CD4-positive, alpha-beta T cell (primary cell): ENCODE data around the gene CCL24. TPM values are rescaled to one million over a fixed set of nuclear protein-coding genes. Genes with fewer than 3 reads are reported as not detected.

Experiments used
- ATAC-seq: fragments of 200-7000 bp; cut with Tn5 transposase; one replicate; pipeline ENCODE4 v1.10.0; 2022; ENCODE audit warnings: mild to moderate bottlenecking; ENCODE audit not compliant: poor library complexity
- CTCF ChIA-PET: fragments of 350-600 bp; sonication (Branson Sonifier 250); formaldehyde crosslinking; loops from one replicate; lab custom pipeline; 2021; ENCODE audit warnings: antibody characterized with exemption, inconsistent platforms; lab: Charles Lee
- POLR2A ChIA-PET: fragments of 350-600 bp; sonication (Branson Sonifier 250); formaldehyde crosslinking; loops from one replicate; lab custom pipeline; 2021; ENCODE audit warnings: antibody characterized with exemption, inconsistent platforms; lab: Charles Lee
- DNase-seq, 14 experiments: peaks; one replicate each; pipeline ENCODE4 v3.0.0-alpha.2; 2013 to 2020; ENCODE audit warnings: mixed read lengths in 2 of 14
- H3K27ac ChIP-seq, 2 donors: one replicate each; pipeline versions ENCODE4 v1.5.1 to v1.7.0; 2013; ENCODE audit warnings: low read length in 2 of 2, low read depth in 1 of 2, mild to moderate bottlenecking in 1 of 2
- H3K27me3 ChIP-seq, 2 experiments: 1 replicate in 1 of 2; 2 replicates in 1 of 2; pipeline versions ENCODE4 v1.6.1 to v1.7.0; 2013; ENCODE audit warnings: low read length in 2 of 2, control low read depth in 1 of 2, mild to moderate bottlenecking in 1 of 2, moderate library complexity in 1 of 2; ENCODE audit not compliant: insufficient read depth in 2 of 2, control insufficient read depth in 1 of 2
- H3K36me3 ChIP-seq: one replicate; pipeline ENCODE4 v1.6.1; 2013; ENCODE audit warnings: low read length, control low read depth; ENCODE audit not compliant: insufficient read depth
- H3K4me1 ChIP-seq: one replicate; pipeline ENCODE4 v1.6.1; 2013; ENCODE audit warnings: low read length, control low read depth; ENCODE audit not compliant: insufficient read depth
- H3K4me3 ChIP-seq: one replicate; pipeline ENCODE4 v1.5.1; 2013; ENCODE audit warnings: mild to moderate bottlenecking, low read length, moderate library complexity
- H3K9me3 ChIP-seq, 2 experiments: 1 replicate in 1 of 2; 2 replicates in 1 of 2; pipeline versions ENCODE4 v1.6.1 to v1.7.0; 2013; ENCODE audit warnings: low read length in 2 of 2, mild to moderate bottlenecking in 2 of 2, control low read depth in 1 of 2, moderate library complexity in 1 of 2; ENCODE audit not compliant: control insufficient read depth in 1 of 2, insufficient read depth in 1 of 2
- H3K27ac Mint-ChIP-seq: one replicate; pipeline ENCODE4 v1.8.0; 2020; ENCODE audit warnings: mixed read lengths
- H3K27me3 Mint-ChIP-seq: one replicate; pipeline ENCODE4 v1.8.0; 2021; ENCODE audit warnings: mixed read lengths
- H3K36me3 Mint-ChIP-seq: one replicate; pipeline ENCODE4 v1.8.0; 2021; ENCODE audit warnings: low read depth, mixed read lengths
- H3K4me1 Mint-ChIP-seq: one replicate; pipeline ENCODE4 v1.8.0; 2021; ENCODE audit warnings: low read depth, mixed read lengths
- H3K4me3 Mint-ChIP-seq: one replicate; pipeline ENCODE4 v1.8.0; 2020; ENCODE audit warnings: mild to moderate bottlenecking, mixed read lengths
- H3K9me3 Mint-ChIP-seq: one replicate; pipeline ENCODE4 v1.8.0; 2020; ENCODE audit warnings: mixed read lengths
- CTCF ChIP-seq: fragments of 200-600 bp; IDR thresholded peaks from one replicate; pipeline ENCODE4 v1.8.0; 2022; ENCODE audit warnings: antibody characterized with exemption, mild to moderate bottlenecking
- intact Hi-C, 2 experiments: fragments of 100-400 bp; cut with DNase I in 1 of 2; cut with micrococcal nuclease in 1 of 2; formaldehyde crosslinking; loops; one replicate each; pipeline versions ENCODE4 v1.15.1 to v1.9.0; 2023 to 2025; cut with DNase I, micrococcal nuclease
- total RNA-seq, 174 experiments: library from RNA in 2 of 174; stranded (reverse) in 2 of 174; gene quantifications; one replicate each; pipeline ENCODE4 v1.2.3 and lab custom pipeline; 2021 to 2026

CCL24 gene
- total RNA-seq, 2 experiments from 2014 or later: not detected

- no peaks in the 10 kb centered on the region for H3K4me1 Mint-ChIP-seq
- no peak overlapping the region for H3K4me3 ChIP-seq
- DNase-seq: no peak
- H3K27me3 Mint-ChIP-seq: peaks cover 6% of the 10 kb centered on the region
- intact Hi-C loops: no loop called here
- POLR2A ChIA-PET: no interaction called here
- ATAC-seq: no peak
- H3K4me1 ChIP-seq: no peaks in the 10 kb centered on the region
- no peaks in the 10 kb centered on the region for H3K9me3 Mint-ChIP-seq
- H3K36me3 Mint-ChIP-seq: no peaks in the 10 kb centered on the region
- H3K27ac Mint-ChIP-seq: no peak overlapping the region
- H3K36me3 ChIP-seq: no peaks in the 10 kb centered on the region
- H3K9me3 ChIP-seq: no peaks in the 10 kb centered on the region
- TF ChIP-seq CTCF: no peak
- peaks cover 0 to 3% of the 10 kb centered on the region in 2 experiments for H3K27me3 ChIP-seq
- no peak overlapping the region for H3K27ac ChIP-seq
- H3K4me3 Mint-ChIP-seq: no peak overlapping the region
- CTCF ChIA-PET: no interaction called here
Observed at GRCh38 chr7:75814407-75814947, 871 bp upstream of the CCL24 start.

GRCh38 chr7:75813084-75813483 is 522 bp downstream of the CCL24 start:
- H3K9me3 ChIP-seq: peaks cover 0 to 5% of the 10 kb centered on the region in 2 experiments
- DNase-seq (no peak), ATAC-seq (no peak)
- no peaks in the 10 kb centered on the region for H3K4me1 ChIP-seq
- ChIA-PET CTCF (no interaction called here), POLR2A (no interaction called here)
- Mint-ChIP-seq H3K27me3 (peaks cover 6% of the 10 kb centered on the region), H3K4me1 (no peaks in the 10 kb centered on the region), H3K4me3 (no peak overlapping the region), H3K9me3 (no peaks in the 10 kb centered on the region), H3K36me3 (no peaks in the 10 kb centered on the region), H3K27ac (no peak overlapping the region)
- TF ChIP-seq CTCF: no peak
- no peaks in the 10 kb centered on the region for H3K36me3 ChIP-seq
- H3K4me3 ChIP-seq: no peak overlapping the region
- no peak overlapping the region for H3K27ac ChIP-seq
- H3K27me3 ChIP-seq: peaks cover 0 to 3% of the 10 kb centered on the region in 2 experiments
- intact Hi-C loops: no loop called here

GRCh38 chr7:75811894-75812678 is 1.5 kb downstream of the CCL24 start:
- H3K4me1 Mint-ChIP-seq: no peaks in the 10 kb centered on the region
- Histone ChIP-seq H3K4me1 (no peaks in the 10 kb centered on the region), H3K9me3 (peaks cover 7 to 9% of the 10 kb centered on the region in 2 experiments), H3K27ac (no peak overlapping the region), H3K4me3 (no peak overlapping the region), H3K27me3 (peaks cover 0 to 3% of the 10 kb centered on the region in 2 experiments), H3K36me3 (no peaks in the 10 kb centered on the region)
- no peak overlapping the region for H3K4me3 Mint-ChIP-seq
- no peaks in the 10 kb centered on the region for H3K36me3 Mint-ChIP-seq
- intact Hi-C loops: no loop called here
- H3K27me3 Mint-ChIP-seq: peaks cover 6% of the 10 kb centered on the region
- no peak for DNase-seq
- TF ChIP-seq CTCF: no peak
- ChIA-PET CTCF (no interaction called here), POLR2A (no interaction called here)
- H3K9me3 Mint-ChIP-seq: peaks cover 5% of the 10 kb centered on the region
- no peak for ATAC-seq
- no peak overlapping the region for H3K27ac Mint-ChIP-seq
